Stimulated activated CD4-positive, alpha-beta T cell treated with anti-CD3 and anti-CD28 coated beads, TNF-alpha, amount 100 ng/mL, for 4 hours (primary cell): ENCODE measurements around the gene NDUFA13.

Experiments used
- DNase-seq, 3 experiments: peaks; one replicate each; pipeline ENCODE4 v3.0.0-alpha.2; 2020; ENCODE audit warnings: low read depth in 3 of 3

NDUFA13 gene

GRCh38 chr19:19488875-19489690, 26.9 kb upstream of the NDUFA13 start:
- peak; percentile 51 to 72 (median 69) for DNase-seq

- no peak for DNase-seq
These were observed 26.2 kb upstream of the NDUFA13 start for GRCh38 chr19:19489804-19490204.

- peak; percentile 52 to 70 (median 60) for DNase-seq
These were observed 25.6 kb upstream of the NDUFA13 start for GRCh38 chr19:19490214-19490968.

GRCh38 chr19:19491321-19492025, 24.6 kb upstream of the NDUFA13 start:
- DNase-seq: no peak

- DNase-seq: no peak
These were observed 23.9 kb upstream of the NDUFA13 start for GRCh38 chr19:19492026-19492610.

GRCh38 chr19:19493841-19494546, 22.0 kb upstream of the NDUFA13 start:
- DNase-seq: no peak

- no peak for DNase-seq
These were observed 20.1 kb upstream of the NDUFA13 start for GRCh38 chr19:19495614-19496603.

GRCh38 chr19:19498255-19498991, 17.6 kb upstream of the NDUFA13 start:
- DNase-seq: no peak

- DNase-seq: no peak
These were observed 16.6 kb upstream of the NDUFA13 start for GRCh38 chr19:19499272-19499995.

- no peak for DNase-seq
These were observed 14.9 kb upstream of the NDUFA13 start for GRCh38 chr19:19500975-19501644.

- DNase-seq: no peak
These were observed 14.2 kb upstream of the NDUFA13 start for GRCh38 chr19:19501798-19502197.

- no peak for DNase-seq
These were observed 13.7 kb upstream of the NDUFA13 start for GRCh38 chr19:19502281-19502680.

- DNase-seq: no peak
These were observed 13.0 kb upstream of the NDUFA13 start for GRCh38 chr19:19502808-19503602.

GRCh38 chr19:19504754-19505668, 11.0 kb upstream of the NDUFA13 start:
- no peak for DNase-seq

- DNase-seq: no peak
These were observed 10.2 kb upstream of the NDUFA13 start for GRCh38 chr19:19505669-19506326.

- no peak for DNase-seq
These were observed 9.4 kb upstream of the NDUFA13 start for GRCh38 chr19:19506592-19506991.
